ENCODE data around the gene CYB561D2. TPM values are rescaled to one million over a fixed set of nuclear protein-coding genes. Genes with fewer than 3 reads are reported as not detected.
A peak's percentile ranks its signal among the peaks of the same experiment; 100 is the strongest.

The CYB561D2 gene
- total RNA-seq, 1 experiment from 2014 or later = 9.5 TPM

DNA sequence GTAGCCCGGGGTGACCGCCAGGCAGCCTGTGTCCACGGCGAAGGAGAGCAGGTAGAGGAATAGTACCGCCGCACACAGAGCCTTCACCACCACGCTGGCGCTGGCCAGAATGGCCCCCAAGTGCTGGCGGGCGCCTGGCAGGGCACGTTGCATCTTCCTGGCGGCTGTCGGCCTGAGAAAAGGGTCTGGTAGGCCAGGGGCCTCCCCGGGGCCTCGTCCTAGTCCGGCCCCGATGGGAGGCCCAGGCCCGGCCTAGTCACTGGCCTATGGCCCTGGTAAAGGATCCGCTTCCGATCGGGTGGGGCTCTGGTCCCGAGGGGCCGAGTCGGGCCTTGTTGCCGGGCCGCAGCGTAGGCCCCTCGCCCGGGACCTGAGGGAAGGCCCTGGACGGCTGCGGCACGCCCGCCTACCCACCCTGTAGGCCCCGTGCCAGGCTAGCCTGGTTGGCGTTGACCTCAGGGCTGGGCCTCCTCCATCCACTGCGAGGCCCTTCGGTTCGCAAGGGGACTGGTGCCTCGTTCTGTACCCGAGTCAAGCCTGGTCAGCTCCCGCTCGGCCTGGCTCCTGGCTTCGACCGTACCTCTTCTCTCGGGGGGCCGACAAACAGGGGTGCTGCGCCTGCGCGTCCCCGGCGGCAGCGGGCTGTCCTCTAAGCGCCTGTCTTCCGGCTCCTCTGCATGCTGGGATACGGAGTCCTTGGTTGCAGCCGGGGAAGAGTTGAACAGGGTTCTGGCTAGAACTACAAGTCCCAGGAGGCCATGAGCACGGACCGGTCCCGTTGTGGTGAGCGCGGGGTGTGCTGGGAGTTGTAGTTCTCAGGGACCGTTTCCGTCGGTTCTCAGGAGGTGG, 8.5 kb downstream of the CYB561D2 start, which contains the start of gene TMEM115:
Gene TMEM115 (minus strand): TSS at position 611 of the 849 bp plus-strand sequence. CDS start 458 bp downstream, at position 153.
- Histone ChIP-seq H3K36me3 (ENCODE audit: control insufficient read depth in 1 of 2, insufficient read depth in 2 of 2, low read length in 2 of 2) (peaks cover 9 to 17% of the 10 kb centered on the region in 2 experiments; a peak in 3 of 4 replicates), H3K9me3 (ENCODE audit: control insufficient read depth in 1 of 2, insufficient read depth in 1 of 2, low read depth in 1 of 2, low read length in 2 of 2) (no peaks in the 10 kb centered on the region), H3K4me3 (replicated peaks in 1 of 2; ENCODE audit: low read depth in 1 of 2, low read length in 2 of 2) (peak within 1 kb of the TSS; percentile 83 to 87), H3K9ac (ENCODE audit: low read length) (peak within 1 kb of the TSS; percentile 91), H3K4me2 (ENCODE audit: low read length) (peak within 1 kb of the TSS; percentile 89), H4K20me1 (ENCODE audit: insufficient read depth) (no peaks in the 10 kb centered on the region), H3K79me2 (ENCODE audit: insufficient read depth, low read length) (peaks cover 41% of the 10 kb centered on the region), H3K9me2 (ENCODE audit: insufficient read depth) (no peaks in the 10 kb centered on the region), H3K4me1 (ENCODE audit: control insufficient read depth in 1 of 2, insufficient read depth in 2 of 2, low read length in 2 of 2) (peaks cover 9 to 36% of the 10 kb centered on the region in 2 experiments; a peak in 3 of 4 replicates), H3K27ac (ENCODE audit: low read depth, low read length) (peak within 1 kb of the TSS; percentile 82), H2AFZ (ENCODE audit: low read depth, low read length, poor library complexity, severe bottlenecking) (peak within 1 kb of the TSS; percentile 57), H3K27me3 (ENCODE audit: insufficient read depth, low read length) (no peaks in the 10 kb centered on the region)
- ChIA-PET RAD21 (ENCODE audit: low non-redundant PET in 1 of 2, low total read pairs in 2 of 2, uncharacterized antibody in 2 of 2, unreplicated experiment in 2 of 2) (no interaction called here), POLR2A (interaction anchor here (0.5 to 0.6 kb wide), 2 partner anchors 9 kb away, joined by 3 read pairs; partner anchors contain the start of genes CYB561D2 and NPRL2), CTCF (no interaction called here)
- TSS peak; percentile 60 for BruUV-seq (replicated peaks)
- peak; percentile 96 for DNase-seq (ENCODE audit: low read depth, low spot score)
- peak; percentile 99 for ATAC-seq
- intact Hi-C loops (cut with micrococcal nuclease) = loop anchor here (1.0 to 10.0 kb wide), 2 partner anchors 8 to 1026 kb away; partner anchors contain the start of gene MANF
- TF ChIP-seq ZFX (IDR thresholded peaks at IDR 0.05) (peak; percentile 100), POLR2AphosphoS5 (IDR thresholded peaks at IDR 0.05; ENCODE audit: low read depth, low read length) (peak; percentile 77), RAD21 (IDR thresholded peaks at IDR 0.05; ENCODE audit: low read depth) (no peak), EZH2 (IDR thresholded peaks at IDR 0.05) (no peak), EZH2phosphoT487 (IDR thresholded peaks at IDR 0.05; ENCODE audit: borderline replicate concordance) (no peak), YY1 (IDR thresholded peaks at IDR 0.05; ENCODE audit: extremely low read depth, insufficient replicate concordance, low read depth, low read length) (peak; percentile 78), FOSL1 (IDR thresholded peaks at IDR 0.05; ENCODE audit: low read depth) (no peak), SP1 (IDR thresholded peaks at IDR 0.05; ENCODE audit: low read depth) (no peak), SIN3A (IDR thresholded peaks at IDR 0.05; ENCODE audit: low read depth) (no peak), ELF1 (IDR thresholded peaks at IDR 0.05; ENCODE audit: borderline replicate concordance, low read depth) (no peak), TCF7L2 (IDR thresholded peaks at IDR 0.05; ENCODE audit: borderline replicate concordance, extremely low read depth, insufficient read depth, insufficient read length) (peak; percentile 34), POLR2A (IDR thresholded peaks at IDR 0.05; ENCODE audit: borderline replicate concordance, extremely low read depth, insufficient read depth, insufficient read length) (no peak)
- TF ChIP-seq, protein P1, sequence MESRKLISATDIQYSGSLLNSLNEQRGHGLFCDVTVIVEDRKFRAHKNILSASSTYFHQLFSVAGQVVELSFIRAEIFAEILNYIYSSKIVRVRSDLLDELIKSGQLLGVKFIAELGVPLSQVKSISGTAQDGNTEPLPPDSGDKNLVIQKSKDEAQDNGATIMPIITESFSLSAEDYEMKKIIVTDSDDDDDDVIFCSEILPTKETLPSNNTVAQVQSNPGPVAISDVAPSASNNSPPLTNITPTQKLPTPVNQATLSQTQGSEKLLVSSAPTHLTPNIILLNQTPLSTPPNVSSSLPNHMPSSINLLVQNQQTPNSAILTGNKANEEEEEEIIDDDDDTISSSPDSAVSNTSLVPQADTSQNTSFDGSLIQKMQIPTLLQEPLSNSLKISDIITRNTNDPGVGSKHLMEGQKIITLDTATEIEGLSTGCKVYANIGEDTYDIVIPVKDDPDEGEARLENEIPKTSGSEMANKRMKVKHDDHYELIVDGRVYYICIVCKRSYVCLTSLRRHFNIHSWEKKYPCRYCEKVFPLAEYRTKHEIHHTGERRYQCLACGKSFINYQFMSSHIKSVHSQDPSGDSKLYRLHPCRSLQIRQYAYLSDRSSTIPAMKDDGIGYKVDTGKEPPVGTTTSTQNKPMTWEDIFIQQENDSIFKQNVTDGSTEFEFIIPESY (IDR thresholded peaks at IDR 0.05; ENCODE audit: extremely low read depth, insufficient replicate concordance, low read length) = peak; percentile 42

Data from HCT116 (cell line).